COLO668 (cell line): Measurements from ENCODE around the gene GTF2IRD1.
"Not testable (repeated sequence)": the region's sequence is repeated elsewhere in the genome, so short reads cannot be mapped to it uniquely, and the experiment has no call there.

Source experiments
- DNase-seq: peaks from one replicate; lab custom pipeline; 2025; ENCODE audit not compliant: unreplicated experiment; lab: John Stamatoyannopoulos, UW

The GTF2IRD1 gene

DNA sequence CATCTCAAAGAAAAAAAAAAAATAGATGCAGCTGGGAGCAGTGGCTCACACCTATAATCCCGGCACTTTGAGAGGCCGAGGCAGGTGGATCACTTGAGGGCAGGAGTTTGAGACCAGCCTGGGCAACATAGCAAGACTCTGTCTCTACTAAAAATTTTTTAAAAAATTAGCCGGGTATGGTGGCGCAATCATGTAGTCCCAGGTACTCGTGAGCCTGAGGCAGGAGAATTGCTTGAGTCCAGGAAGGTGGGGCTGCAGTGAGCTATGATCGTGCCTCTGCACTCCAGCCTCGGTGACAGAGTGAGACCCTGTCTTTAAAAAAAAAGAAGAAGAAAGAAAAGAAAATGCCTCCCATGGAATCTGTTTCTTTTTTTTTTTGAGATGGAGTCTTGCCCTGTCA, 31.9 kb downstream of the GTF2IRD1 start:
- no peak for DNase-seq

GRCh38 chr7:74488518-74489030, 34.9 kb downstream of the GTF2IRD1 start:
- DNase-seq = not testable (repeated sequence)

DNA sequence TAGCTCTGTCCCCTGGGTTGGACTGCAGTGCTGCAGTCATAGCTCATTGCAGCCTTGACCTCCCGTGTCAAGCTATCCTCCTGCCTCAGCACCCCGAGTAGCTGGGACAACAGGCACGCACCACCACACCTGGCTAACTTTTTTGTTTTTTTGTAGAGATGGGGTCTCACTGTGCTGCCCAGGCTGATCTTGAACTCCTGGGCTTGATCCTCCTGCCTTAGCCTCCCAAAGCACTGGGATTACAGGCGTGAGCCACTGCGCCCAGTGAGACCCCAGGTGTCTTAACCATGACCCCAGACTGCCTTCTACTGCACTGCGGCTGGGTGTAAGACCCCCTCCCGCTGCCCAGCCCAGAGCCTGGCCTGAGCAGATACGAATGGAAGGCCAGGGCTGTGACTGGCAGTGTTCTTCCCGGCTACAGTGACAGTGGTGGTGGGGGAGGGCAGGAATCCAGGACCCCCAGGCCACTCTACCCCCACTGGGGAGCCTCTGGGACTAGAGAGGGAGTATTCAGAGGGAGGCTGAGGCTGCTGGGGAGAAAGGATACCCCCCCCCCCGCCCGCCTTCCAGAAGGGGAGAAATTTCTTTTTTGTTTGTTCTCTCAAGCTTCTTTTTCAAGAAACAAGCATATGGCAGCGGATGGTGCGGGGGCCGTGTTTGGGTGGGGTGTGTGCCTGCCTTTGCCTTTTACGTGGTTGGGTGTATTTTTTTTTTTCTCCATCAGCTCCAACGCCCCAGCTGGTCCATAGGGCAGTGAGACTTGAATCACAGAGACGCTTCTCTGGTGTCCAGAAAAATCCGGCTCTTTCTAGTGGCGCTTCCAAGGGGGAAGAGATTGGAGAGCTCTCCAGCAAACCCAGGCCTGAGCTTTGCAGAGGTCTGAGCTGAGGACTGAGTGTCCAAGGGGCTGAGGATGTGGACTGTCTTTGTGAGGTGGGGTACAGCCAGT, 36.6 kb downstream of the GTF2IRD1 start:
- no peak for DNase-seq

DNA sequence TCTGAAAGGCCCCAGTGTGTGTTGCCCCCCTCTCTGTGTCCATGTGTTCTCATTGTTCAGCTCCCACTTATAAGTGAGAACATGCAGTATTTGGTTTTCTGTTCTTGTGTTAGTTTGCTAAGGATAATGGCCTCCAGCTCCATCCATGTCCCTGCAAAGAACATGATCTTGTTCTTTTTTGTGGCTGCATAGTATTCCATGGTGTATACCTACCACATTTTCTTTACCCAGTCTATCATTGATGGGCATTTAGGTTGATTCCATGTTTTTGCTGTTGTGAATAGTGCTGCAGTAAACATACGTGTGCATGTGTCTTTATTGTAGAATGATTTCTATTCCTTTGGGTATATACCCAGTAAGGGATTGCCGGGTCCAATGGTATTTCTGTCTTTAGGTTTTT, 37.8 kb downstream of the GTF2IRD1 start:
- DNase-seq = not testable (repeated sequence)

GRCh38 chr7:74493295-74493694, 39.6 kb downstream of the GTF2IRD1 start:
- DNase-seq = no peak

- no peak for DNase-seq
Observed at GRCh38 chr7:74494076-74494548, 40.4 kb downstream of the GTF2IRD1 start.

DNA sequence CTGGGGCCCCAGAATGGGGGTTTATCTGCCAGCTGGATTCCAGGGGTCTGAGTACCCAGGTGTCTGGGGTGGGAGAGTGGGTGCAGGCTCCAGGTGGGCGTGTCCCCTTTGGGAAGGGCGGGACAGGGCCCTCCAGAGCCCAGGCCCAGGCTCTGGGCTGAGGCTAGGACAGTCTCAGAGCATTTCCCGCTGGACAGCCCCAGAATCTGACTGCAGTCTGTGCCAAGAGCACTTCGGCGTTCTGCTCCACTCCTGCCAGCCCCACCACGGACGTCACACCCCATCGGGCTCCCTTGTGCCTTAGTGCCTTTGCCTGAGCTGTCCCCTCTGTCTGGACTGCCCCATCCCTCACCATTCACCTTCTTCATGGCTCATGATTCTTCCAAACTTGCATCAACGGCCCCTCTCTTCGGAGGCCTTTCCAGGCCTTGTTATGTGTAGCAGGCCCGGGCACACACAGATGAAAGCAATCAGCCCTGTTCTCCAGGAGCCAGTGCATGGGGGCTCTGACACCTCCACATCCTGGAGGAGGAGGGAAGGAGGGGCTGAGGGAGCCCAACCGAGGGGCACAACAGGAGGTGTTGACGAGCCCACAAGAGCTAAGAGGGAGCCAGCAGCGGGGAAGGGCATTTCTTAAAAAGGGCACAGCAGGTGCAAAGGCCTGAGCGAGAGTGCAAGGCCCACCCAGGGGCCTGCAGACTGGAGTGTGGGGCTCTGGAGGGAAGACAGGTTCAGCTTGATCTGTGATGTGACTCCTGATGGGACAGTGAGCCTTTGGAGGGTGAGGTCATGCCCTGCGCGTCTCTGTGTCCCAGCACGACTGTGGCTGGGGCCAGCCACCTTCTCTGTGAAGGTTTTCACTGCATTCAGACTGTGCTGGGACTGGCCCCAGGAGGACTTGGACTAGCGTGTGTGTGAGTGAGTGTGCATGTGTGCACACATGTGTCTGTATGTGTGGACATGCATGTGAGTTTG, 41.7 kb downstream of the GTF2IRD1 start:
- no peak for DNase-seq

GRCh38 chr7:74496272-74496671, 42.6 kb downstream of the GTF2IRD1 start:
- no peak for DNase-seq

DNA sequence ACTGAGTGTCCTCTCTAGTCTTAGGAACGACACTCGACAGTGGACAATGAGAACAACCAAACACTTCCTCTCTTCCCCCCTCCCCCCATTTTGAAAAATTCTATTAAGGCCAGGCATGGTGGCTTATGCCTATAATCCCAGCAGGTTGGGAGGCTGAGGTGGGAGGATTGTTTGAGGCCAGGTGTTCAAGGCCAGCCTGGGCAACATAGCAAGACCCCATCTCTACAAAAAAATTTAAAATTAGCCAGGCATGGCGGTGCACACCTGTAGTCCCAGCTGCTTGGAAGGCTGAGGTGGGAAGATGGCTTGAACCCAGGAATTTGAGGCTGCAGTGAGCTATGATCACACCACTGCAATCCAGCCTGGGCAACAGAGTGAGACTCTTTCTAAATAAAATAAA, 43.1 kb downstream of the GTF2IRD1 start:
- not testable (repeated sequence) for DNase-seq

DNA sequence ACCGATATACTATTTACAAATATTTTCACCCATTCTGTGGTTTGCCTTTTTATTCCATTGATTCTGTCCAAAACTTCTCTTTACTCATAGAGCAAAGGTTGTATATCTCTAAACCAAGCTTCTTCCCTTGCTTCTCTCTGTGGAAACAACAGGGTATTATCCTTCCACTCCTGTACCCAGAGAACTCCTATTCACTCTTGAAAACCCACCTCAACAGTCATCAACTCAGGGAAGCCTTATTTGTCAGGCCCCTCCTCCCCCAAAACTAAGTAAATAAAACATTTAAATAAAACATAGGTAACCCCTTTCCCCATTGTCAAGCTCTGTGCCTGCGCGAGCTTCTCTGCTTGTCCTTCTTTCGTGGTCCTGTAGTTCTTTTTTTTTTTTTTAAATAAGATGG, 44.6 kb downstream of the GTF2IRD1 start:
- no peak for DNase-seq

DNA sequence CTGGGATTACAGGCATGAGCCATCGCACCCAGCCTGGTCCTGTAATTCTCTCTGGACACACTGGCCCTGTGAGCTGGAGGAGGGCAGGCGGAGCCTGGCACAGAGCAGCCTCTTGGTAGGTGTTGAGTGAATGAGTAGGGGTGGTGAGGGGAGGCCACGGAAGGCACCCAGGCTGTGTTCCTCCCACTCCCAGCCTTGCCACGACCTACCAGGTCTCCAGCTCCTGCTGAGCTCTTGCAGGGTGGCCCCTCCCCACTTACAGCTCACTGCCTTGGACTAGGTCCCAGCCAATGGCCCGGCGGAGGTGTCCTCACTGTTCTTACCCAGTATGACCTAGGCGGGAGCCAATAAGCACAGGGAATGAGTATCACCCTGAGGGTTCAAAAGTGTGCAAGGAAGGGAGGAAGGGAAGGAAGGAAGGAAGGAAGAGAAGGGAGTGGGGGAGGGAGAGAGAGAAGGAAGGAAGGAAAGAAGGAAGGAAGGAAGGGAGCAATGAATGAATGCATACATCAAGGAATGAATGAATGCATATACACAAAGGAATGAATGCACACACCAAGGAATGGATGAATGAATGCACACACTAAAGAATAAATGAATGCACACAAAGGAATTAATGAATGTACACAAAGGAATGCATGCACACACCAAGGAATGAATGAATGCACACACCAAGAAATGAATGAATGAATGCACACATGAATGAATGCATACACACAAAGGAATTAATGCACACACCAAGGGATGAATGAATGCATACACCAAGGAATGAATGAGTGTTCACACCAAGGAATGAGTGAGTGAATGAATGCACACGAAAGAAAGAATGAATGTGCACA, 45.5 kb downstream of the GTF2IRD1 start:
- DNase-seq = no peak

DNA sequence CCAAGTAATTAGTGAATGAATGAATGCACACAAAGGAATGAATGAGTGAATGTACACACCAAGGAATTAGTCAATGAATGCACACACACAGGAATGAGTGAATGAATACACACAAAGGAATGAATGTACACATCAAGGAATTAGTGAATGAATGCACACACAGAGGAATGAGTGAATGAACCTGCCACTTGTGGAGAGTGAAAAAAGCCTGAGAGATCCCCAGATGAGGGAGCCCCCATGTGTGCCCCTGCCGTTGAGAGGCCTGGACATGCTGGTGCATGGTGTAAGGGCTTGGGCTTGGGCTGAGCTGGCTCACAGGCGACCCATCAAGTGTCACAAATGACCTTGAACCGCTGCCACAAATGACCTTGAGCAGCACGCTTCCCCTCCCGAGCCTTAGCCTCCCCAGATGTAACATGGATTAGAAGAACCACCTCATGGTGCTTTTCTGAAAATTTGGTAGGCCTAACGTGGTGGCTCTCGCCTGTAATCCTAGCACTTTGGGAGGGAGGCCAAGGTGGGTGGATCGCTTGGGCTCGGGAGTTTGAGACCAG, 46.2 kb downstream of the GTF2IRD1 start:
- no peak for DNase-seq

- DNase-seq = no peak
Observed at GRCh38 chr7:74501298-74501697, 47.6 kb downstream of the GTF2IRD1 start.

GRCh38 chr7:74502216-74502891, 48.6 kb downstream of the GTF2IRD1 start:
- DNase-seq = peak; percentile 88

DNA sequence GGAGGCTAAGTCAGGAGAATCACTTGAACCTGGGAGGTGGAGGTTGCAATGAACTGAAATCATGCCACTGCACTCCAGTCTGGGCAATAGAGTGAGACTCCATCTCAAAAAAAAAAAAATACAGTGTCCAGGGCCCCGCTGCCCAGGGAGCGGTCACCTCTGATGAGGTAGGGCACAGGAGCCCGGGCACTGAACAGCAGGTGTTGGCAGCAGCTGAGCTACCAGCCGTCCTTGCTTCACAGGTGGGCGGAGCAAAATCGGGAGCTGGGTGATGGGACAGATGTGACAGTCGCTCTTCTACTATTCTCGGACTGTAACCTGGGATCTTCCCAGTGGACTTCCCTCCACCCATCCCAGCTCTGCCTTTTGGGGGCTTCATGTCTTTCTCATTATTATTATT, 49.4 kb downstream of the GTF2IRD1 start:
- peak; percentile 50 for DNase-seq

GRCh38 chr7:74503943-74504342, 50.2 kb downstream of the GTF2IRD1 start:
- DNase-seq = no peak

DNA sequence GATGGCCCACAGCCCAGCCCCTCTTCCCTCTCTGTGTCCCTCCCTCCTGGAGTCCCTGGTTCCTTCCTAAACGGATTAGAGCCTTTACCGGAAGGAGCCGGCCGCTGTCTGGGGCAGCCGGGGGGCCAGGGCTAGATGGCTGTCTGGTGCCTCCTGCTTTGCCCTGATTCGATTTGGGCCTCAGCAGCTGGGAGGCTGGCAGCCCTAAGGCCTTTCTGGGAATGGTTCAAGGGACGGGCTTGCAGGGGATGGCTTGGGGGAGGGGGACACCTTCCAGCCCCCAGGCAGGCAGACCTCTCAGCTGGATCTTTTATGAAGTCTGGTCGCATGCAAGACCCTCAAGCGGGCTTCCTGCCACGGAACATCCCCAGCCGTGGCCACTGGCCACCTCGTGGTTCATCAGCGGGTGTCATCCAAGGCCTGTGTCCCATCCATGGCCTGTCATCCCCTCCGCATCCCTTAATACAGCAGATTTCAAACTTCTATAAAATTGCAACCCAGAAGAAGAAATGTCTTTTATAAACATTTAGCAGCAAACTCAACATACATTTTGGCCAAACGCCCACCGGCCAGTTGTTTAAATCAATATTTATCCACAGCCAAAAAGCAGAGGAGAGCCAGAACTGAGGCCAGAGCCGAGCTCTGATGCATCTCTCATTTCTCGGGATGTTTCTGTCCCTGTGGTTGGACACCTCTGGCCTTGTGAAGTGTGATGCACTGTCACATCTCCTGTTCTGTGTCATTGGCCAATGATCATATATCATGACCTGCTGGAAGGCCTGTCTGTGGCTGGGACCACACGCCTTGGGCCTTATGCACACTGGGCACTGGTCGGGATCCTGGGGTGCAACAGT, 52.0 kb downstream of the GTF2IRD1 start:
- DNase-seq = no peak

GRCh38 chr7:74506325-74506724, 52.6 kb downstream of the GTF2IRD1 start:
- no peak for DNase-seq
